B cell (primary cell): ENCODE results near the gene MPPED2. TPM values are rescaled to one million over a fixed set of nuclear protein-coding genes. Genes with fewer than 3 reads are reported as not detected.

Experiments
- ATAC-seq: fragments of 200-7000 bp; cut with Tn5 transposase; one replicate; pipeline ENCODE4 v1.10.0; 2021; ENCODE audit warnings: low read depth, mild to moderate bottlenecking, moderate number of reproducible peaks, moderate library complexity
- CTCF ChIA-PET: fragments of 350-600 bp; sonication (Branson Sonifier 250); formaldehyde crosslinking; loops from one replicate; lab custom pipeline; 2021; ENCODE audit warnings: antibody characterized with exemption, inconsistent platforms; lab: Charles Lee
- POLR2A ChIA-PET: fragments of 350-600 bp; sonication (Branson Sonifier 250); formaldehyde crosslinking; loops from one replicate; lab custom pipeline; 2021; ENCODE audit warnings: antibody characterized with exemption; lab: Charles Lee
- DNase-seq: peaks from one replicate; pipeline ENCODE4 v3.0.0; 2013
- H2AFZ ChIP-seq: 2 replicates; pipeline ENCODE4 v1.6.1; 2012; ENCODE audit warnings: mild to moderate bottlenecking, low read depth, low read length; ENCODE audit not compliant: insufficient read depth, poor library complexity, severe bottlenecking
- H3K27ac ChIP-seq, 2 donors: 1 replicate in 1 of 2; 2 replicates in 1 of 2; pipeline ENCODE4 v1.5.1; 2012 to 2013; ENCODE audit warnings: low read length in 2 of 2, mild to moderate bottlenecking in 2 of 2, moderate library complexity in 1 of 2
- H3K27me3 ChIP-seq, 4 experiments: fragments of 200-600 bp in 1 of 4; sonication (generic) in 1 of 4; replicated peaks in 1 of 4; 1 replicate in 2 of 4; 2 replicates in 2 of 4; pipeline versions ENCODE4 v1.6.1 to v1.7.0; 2013 to 2016; ENCODE audit warnings: low read length in 3 of 4, mild to moderate bottlenecking in 2 of 4, mixed read lengths in 1 of 4, moderate library complexity in 1 of 4; ENCODE audit not compliant: insufficient read depth in 4 of 4, control insufficient read depth in 3 of 4; ENCODE audit errors: control extremely low read depth in 1 of 4
- H3K36me3 ChIP-seq, 2 experiments: replicated peaks in 1 of 2; 1 replicate in 1 of 2; 2 replicates in 1 of 2; pipeline versions ENCODE4 v1.6.1 to v1.7.1; 2013; ENCODE audit warnings: low read length in 1 of 2; ENCODE audit not compliant: insufficient read depth in 2 of 2, control insufficient read depth in 1 of 2; ENCODE audit errors: control extremely low read depth in 1 of 2, extremely low read depth in 1 of 2
- H3K4me1 ChIP-seq, 2 donors: fragments of 200-600 bp in 1 of 2; sonication (generic) in 1 of 2; 1 replicate in 1 of 2; 2 replicates in 1 of 2; pipeline versions ENCODE4 v1.5.1 to v1.6.1; 2013 to 2017; ENCODE audit warnings: low read length in 2 of 2; ENCODE audit not compliant: control insufficient read depth in 2 of 2, insufficient read depth in 2 of 2
- H3K4me2 ChIP-seq: replicated peaks from 2 replicates; pipeline ENCODE3; 2012; ENCODE audit warnings: mild to moderate bottlenecking, low read depth, low read length; ENCODE audit not compliant: poor library complexity, severe bottlenecking
- H3K4me3 ChIP-seq, 5 experiments: fragments of 200-600 bp in 1 of 5; sonication (generic) in 1 of 5; 1 replicate in 3 of 5; 2 replicates in 2 of 5; pipeline versions ENCODE4 v1.5.1 to v1.7.0; 2011 to 2016; ENCODE audit warnings: low read length in 4 of 5, mild to moderate bottlenecking in 4 of 5, low read depth in 2 of 5, control low read depth in 1 of 5, moderate library complexity in 1 of 5; ENCODE audit not compliant: insufficient read depth in 1 of 5; ENCODE audit errors: control extremely low read depth in 1 of 5, extremely low read depth in 1 of 5
- H3K79me2 ChIP-seq: fragments of 200-600 bp; sonication (generic); one replicate; pipeline ENCODE4 v1.6.0; 2016; ENCODE audit warnings: low read length; ENCODE audit not compliant: control insufficient read depth, insufficient read depth
- H3K9ac ChIP-seq: fragments of 200-600 bp; sonication (generic); 2 replicates; pipeline ENCODE4 v1.6.1; 2017; ENCODE audit warnings: mild to moderate bottlenecking, low read length, moderate library complexity
- H3K9me3 ChIP-seq, 3 donors: one replicate each; pipeline versions ENCODE4 v1.6.1 to v1.7.1; 2013; ENCODE audit warnings: low read length in 2 of 3; ENCODE audit not compliant: control insufficient read depth in 2 of 3, insufficient read depth in 1 of 3; ENCODE audit errors: control extremely low read depth in 1 of 3
- H4K20me1 ChIP-seq: 2 replicates; pipeline ENCODE4 v1.6.0; 2012; ENCODE audit warnings: mild to moderate bottlenecking, low read length; ENCODE audit not compliant: insufficient read depth, control insufficient read depth, poor library complexity, severe bottlenecking
- H3K27ac Mint-ChIP-seq: one replicate; pipeline ENCODE4 v1.8.0; 2021; ENCODE audit warnings: mixed read lengths
- H3K27me3 Mint-ChIP-seq: one replicate; pipeline ENCODE4 v1.8.0; 2021; ENCODE audit warnings: mixed read lengths
- H3K4me1 Mint-ChIP-seq: one replicate; pipeline ENCODE4 v1.8.0; 2021; ENCODE audit warnings: mixed read lengths
- H3K4me3 Mint-ChIP-seq: one replicate; pipeline ENCODE4 v1.8.0; 2021; ENCODE audit warnings: mixed read lengths
- H3K9me3 Mint-ChIP-seq: one replicate; pipeline ENCODE4 v1.8.0; 2022; ENCODE audit warnings: mixed read lengths; ENCODE audit not compliant: insufficient read depth
- EZH2 ChIP-seq: IDR thresholded peaks from 2 replicates; pipeline ENCODE4 v1.6.1; 2012; ENCODE audit warnings: borderline replicate concordance, low read depth, mild to moderate bottlenecking, moderate library complexity, low read length; ENCODE audit not compliant: insufficient read depth, poor library complexity, severe bottlenecking
- WGBS: methylation state at CpG from one replicate; pipeline ENCODE4 v1.1.5; 2013; ENCODE audit warnings: missing lambda C conversion rate; ENCODE audit not compliant: insufficient coverage; 5-methylcytosine and 5-hydroxymethylcytosine counted together
- intact Hi-C: fragments of 100-400 bp; cut with micrococcal nuclease; formaldehyde crosslinking; loops from one replicate; pipeline ENCODE4 v1.10.0; 2022
- polyA plus RNA-seq: library from polyadenylated mRNA; depleted of rRNA; stranded (reverse); fragments of >200 nt; gene quantifications from 2 replicates; pipeline ENCODE4 v1.2.3, GENCODE V29; 2012
- total RNA-seq, 2 donors: library from RNA; stranded (reverse); fragments of 120-200 nt in 1 of 2; gene quantifications; 1 replicate in 1 of 2; 2 replicates in 1 of 2; pipeline versions ENCODE4 v1.2.3 to v1.2.4, GENCODE V29; 2013 to 2022
- TF ChIP-seq, protein P1 (sequence below): fragments of 200-600 bp; IDR thresholded peaks from one replicate; pipeline ENCODE4 v1.8.0; 2022; ENCODE audit warnings: antibody characterized with exemption, mild to moderate bottlenecking

Gene MPPED2
- total and polyA plus RNA-seq, 2 donors (not counting 1 experiment from before 2014, with no cell fraction given): 0.70 to 1.1 TPM

DNA sequence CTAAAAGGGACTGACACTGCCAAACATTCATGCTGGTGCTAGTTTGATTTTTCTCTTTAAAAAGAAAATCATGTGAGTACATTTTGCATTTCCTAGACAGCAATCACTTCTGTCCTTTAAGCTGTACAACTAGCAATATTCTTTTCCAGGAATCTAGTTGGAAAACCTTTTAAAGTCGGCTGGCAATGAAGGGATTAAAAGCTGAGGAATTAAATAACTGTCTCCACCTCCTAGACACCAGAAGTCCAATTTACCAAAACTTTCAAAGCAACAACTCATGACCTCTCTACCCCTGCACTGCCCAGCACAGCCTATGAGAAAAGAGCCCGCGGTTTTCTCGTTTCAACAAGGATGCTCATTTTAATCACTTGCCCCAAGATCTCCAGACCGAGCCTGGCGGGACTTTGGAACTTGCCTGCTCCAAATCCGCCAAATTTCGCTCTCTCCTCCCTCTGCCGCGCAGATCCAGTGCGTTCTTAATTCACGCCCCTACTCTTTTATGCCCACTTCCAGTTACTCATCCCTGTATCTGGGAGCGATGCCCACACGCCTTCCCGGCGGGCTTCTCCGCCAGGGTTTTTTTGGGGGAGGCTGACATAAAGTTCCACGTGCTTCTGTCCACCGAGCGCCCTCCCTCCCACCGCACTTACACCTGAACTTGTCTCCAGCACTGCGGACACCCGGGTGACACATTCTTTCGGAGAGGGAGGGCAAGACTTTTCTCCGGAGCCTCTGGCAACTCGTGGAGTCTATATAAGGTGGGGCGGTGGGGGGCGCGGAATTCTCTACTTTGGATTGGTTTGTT lies 2.5 kb downstream of the MPPED2 start:
- WGBS: 73% methylated on average over 20 of the region's 29 CpGs
- intact Hi-C loops: no loop called here

DNA sequence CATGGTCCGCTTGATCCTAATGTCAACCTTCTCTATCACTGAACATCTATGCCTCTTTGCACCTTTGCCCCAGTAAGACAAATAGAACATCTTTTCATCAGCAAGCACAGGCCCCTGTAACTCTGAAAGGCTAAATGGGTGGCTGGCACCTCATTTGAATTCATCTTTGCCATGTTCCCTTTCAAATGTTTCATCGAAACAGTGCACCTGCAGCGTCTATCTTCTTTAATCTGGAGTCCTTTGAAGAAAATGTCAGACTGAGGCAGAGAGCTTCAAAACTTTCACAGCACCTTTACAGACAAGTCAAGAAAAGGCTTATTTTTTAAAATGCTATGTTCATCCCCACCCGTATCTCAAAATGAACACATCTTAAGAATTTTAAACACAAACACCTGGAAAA lies 3.4 kb downstream of the MPPED2 start:
- no peak overlapping the region for H3K27ac ChIP-seq
- H3K27me3 ChIP-seq: peaks cover 0 to 24% (median 12%) of the 10 kb centered on the region in 4 experiments
- Mint-ChIP-seq H3K4me1 (peaks cover 10% of the 10 kb centered on the region), H3K4me3 (no peak overlapping the region), H3K9me3 (no peaks in the 10 kb centered on the region), H3K27ac (no peak overlapping the region), H3K27me3 (peaks cover 42% of the 10 kb centered on the region)
- peaks cover 0 to 10% (median 1%) of the 10 kb centered on the region in 3 donors for H3K9me3 ChIP-seq
- no peak overlapping the region for H3K4me2 ChIP-seq
- intact Hi-C loops: no loop called here
- ChIA-PET CTCF (no interaction called here), POLR2A (no interaction called here)
- H3K4me3 ChIP-seq: no peak overlapping the region
- no peaks in the 10 kb centered on the region for H4K20me1 ChIP-seq
- no peaks in the 10 kb centered on the region for H3K36me3 ChIP-seq
- DNase-seq: no peak
- no peak for ATAC-seq
- H2AFZ ChIP-seq: no peak overlapping the region
- 62% methylated on average over 3 of the region's 4 CpGs for WGBS
- peaks cover 12% of the 10 kb centered on the region in 2 donors for H3K4me1 ChIP-seq
- no peak overlapping the region for H3K9ac ChIP-seq
- TF ChIP-seq, protein P1, sequence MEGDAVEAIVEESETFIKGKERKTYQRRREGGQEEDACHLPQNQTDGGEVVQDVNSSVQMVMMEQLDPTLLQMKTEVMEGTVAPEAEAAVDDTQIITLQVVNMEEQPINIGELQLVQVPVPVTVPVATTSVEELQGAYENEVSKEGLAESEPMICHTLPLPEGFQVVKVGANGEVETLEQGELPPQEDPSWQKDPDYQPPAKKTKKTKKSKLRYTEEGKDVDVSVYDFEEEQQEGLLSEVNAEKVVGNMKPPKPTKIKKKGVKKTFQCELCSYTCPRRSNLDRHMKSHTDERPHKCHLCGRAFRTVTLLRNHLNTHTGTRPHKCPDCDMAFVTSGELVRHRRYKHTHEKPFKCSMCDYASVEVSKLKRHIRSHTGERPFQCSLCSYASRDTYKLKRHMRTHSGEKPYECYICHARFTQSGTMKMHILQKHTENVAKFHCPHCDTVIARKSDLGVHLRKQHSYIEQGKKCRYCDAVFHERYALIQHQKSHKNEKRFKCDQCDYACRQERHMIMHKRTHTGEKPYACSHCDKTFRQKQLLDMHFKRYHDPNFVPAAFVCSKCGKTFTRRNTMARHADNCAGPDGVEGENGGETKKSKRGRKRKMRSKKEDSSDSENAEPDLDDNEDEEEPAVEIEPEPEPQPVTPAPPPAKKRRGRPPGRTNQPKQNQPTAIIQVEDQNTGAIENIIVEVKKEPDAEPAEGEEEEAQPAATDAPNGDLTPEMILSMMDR: no peak
- no peak for TF ChIP-seq EZH2
- H3K79me2 ChIP-seq: no peaks in the 10 kb centered on the region

More for the DNA sequence above, 2.5 kb downstream of the MPPED2 start:
- peaks cover 47% of the 10 kb centered on the region for H3K27me3 Mint-ChIP-seq
- Histone ChIP-seq H3K9ac (no peak overlapping the region), H2AFZ (peak overlapping the region; percentile 80), H4K20me1 (no peaks in the 10 kb centered on the region), H3K9me3 (peaks cover 0 to 10% (median 0%) of the 10 kb centered on the region in 3 donors), H3K4me1 (peaks cover 12% of the 10 kb centered on the region in 2 donors), H3K4me3 (no peak overlapping the region), H3K36me3 (no peaks in the 10 kb centered on the region), H3K27ac (no peak overlapping the region), H3K4me2 (peak overlapping the region; percentile 76), H3K27me3 (peaks cover 0 to 24% (median 14%) of the 10 kb centered on the region in 4 experiments), H3K79me2 (no peaks in the 10 kb centered on the region)
- ChIA-PET POLR2A (no interaction called here), CTCF (no interaction called here)
- H3K9me3 Mint-ChIP-seq: no peaks in the 10 kb centered on the region
- peak overlapping the region; percentile 70 for H3K4me3 Mint-ChIP-seq
- peaks cover 10% of the 10 kb centered on the region for H3K4me1 Mint-ChIP-seq
- no peak for TF ChIP-seq EZH2
- TF ChIP-seq, protein P1: no peak
- no peak for DNase-seq
- ATAC-seq: no peak
- no peak overlapping the region for H3K27ac Mint-ChIP-seq
